IMR-90 (cell line): ENCODE data around the gene FGR. TPM values are rescaled to one million over a fixed set of nuclear protein-coding genes. Genes with fewer than 3 reads are reported as not detected.

Experiments
- ATAC-seq: fragments of 200-7000 bp; cut with Tn5 transposase; 2 replicates; pipeline ENCODE4 v1.9.1; 2020; ENCODE audit warnings: low read depth, mild to moderate bottlenecking, moderate library complexity
- BruUV-seq: library from RNA; stranded (reverse); fragments of 400-500 nt; replicated peaks from 2 replicates; lab custom pipeline; 2021; lab: Mats Ljungman, UMichigan
- CTCF ChIA-PET: fragments of 300-600 bp; formaldehyde crosslinking; extraction: SDS; loops from one replicate; lab custom pipeline; 2021; ENCODE audit warnings: antibody characterized with exemption; lab: Yijun Ruan, JAX
- POLR2A ChIA-PET: fragments of 300-600 bp; sonication (Branson Sonifier 250); formaldehyde crosslinking; loops from one replicate; lab custom pipeline; 2022; ENCODE audit warnings: antibody characterized with exemption; ENCODE audit not compliant: unreplicated experiment; lab: Charles Lee
- DNase-seq: peaks from one replicate; pipeline ENCODE4 v3.0.0; 2013
- H2AFZ ChIP-seq: replicated peaks from 2 replicates; pipeline ENCODE3; 2013; ENCODE audit warnings: low read length, mild to moderate bottlenecking; ENCODE audit not compliant: poor library complexity
- H2AK5ac ChIP-seq: 2 replicates; pipeline ENCODE4 v1.6.1; 2013; ENCODE audit warnings: low read depth, low read length, inconsistent platforms
- H2AK9ac ChIP-seq: replicated peaks from 2 replicates; pipeline ENCODE3; 2013; ENCODE audit warnings: mild to moderate bottlenecking, low read depth, low read length, moderate library complexity; ENCODE audit not compliant: poor library complexity
- H2BK120ac ChIP-seq: 2 replicates; pipeline ENCODE4 v1.6.1; 2013; ENCODE audit warnings: low read depth, low read length, inconsistent platforms
- H2BK15ac ChIP-seq: 3 replicates; pipeline ENCODE4 v1.6.1; 2013; ENCODE audit warnings: low read depth, low read length, inconsistent platforms
- H2BK20ac ChIP-seq: 2 replicates; pipeline ENCODE4 v1.6.1; 2013; ENCODE audit warnings: low read depth, mild to moderate bottlenecking, inconsistent platforms, low read length, moderate library complexity
- H2BK5ac ChIP-seq: 2 replicates; pipeline ENCODE4 v1.6.1; 2013; ENCODE audit warnings: mild to moderate bottlenecking, low read depth, low read length, inconsistent platforms; ENCODE audit not compliant: poor library complexity, severe bottlenecking
- H3K14ac ChIP-seq: replicated peaks from 2 replicates; pipeline ENCODE4 v1.6.1; 2013; ENCODE audit warnings: low read depth, low read length, inconsistent platforms
- H3K18ac ChIP-seq: 2 replicates; pipeline ENCODE4 v1.6.1; 2013; ENCODE audit warnings: low read depth, low read length, control low read depth
- H3K23ac ChIP-seq: 2 replicates; pipeline ENCODE4 v1.6.1; 2013; ENCODE audit warnings: low read depth, low read length, inconsistent platforms
- H3K27ac ChIP-seq: 2 replicates; pipeline ENCODE4 v1.5.1; 2013; ENCODE audit warnings: mild to moderate bottlenecking, control low read depth, low read length; ENCODE audit not compliant: insufficient read depth
- H3K27me3 ChIP-seq: 2 replicates; pipeline ENCODE4 v1.6.1; 2013; ENCODE audit warnings: low read length; ENCODE audit not compliant: control insufficient read depth, insufficient read depth
- H3K36me3 ChIP-seq: 2 replicates; pipeline ENCODE4 v1.6.1; 2013; ENCODE audit warnings: low read length, mixed read lengths; ENCODE audit not compliant: control insufficient read depth, insufficient read depth
- H3K4ac ChIP-seq: 2 replicates; pipeline ENCODE4 v1.6.1; 2013; ENCODE audit warnings: low read depth, low read length, inconsistent platforms
- H3K4me1 ChIP-seq: 2 replicates; pipeline ENCODE4 v1.6.1; 2013; ENCODE audit warnings: low read length, mixed read lengths; ENCODE audit not compliant: control insufficient read depth, insufficient read depth
- H3K4me2 ChIP-seq: 2 replicates; pipeline ENCODE4 v1.6.1; 2013; ENCODE audit warnings: low read depth, mild to moderate bottlenecking, control low read depth, low read length, moderate library complexity
- H3K4me3 ChIP-seq: 2 replicates; pipeline ENCODE4 v1.5.1; 2013; ENCODE audit warnings: low read depth, mild to moderate bottlenecking, control low read depth, low read length, moderate library complexity; ENCODE audit not compliant: insufficient read depth
- H3K56ac ChIP-seq: 2 replicates; pipeline ENCODE4 v1.6.1; 2013; ENCODE audit warnings: low read length, inconsistent platforms; ENCODE audit not compliant: insufficient read depth; ENCODE audit errors: extremely low read depth
- H3K79me1 ChIP-seq, 2 experiments: 2 replicates each; pipeline ENCODE4 v1.6.1; 2013; ENCODE audit warnings: low read length in 2 of 2, inconsistent platforms in 1 of 2, low read depth in 1 of 2
- H3K9ac ChIP-seq: 2 replicates; pipeline ENCODE4 v1.6.1; 2013; ENCODE audit warnings: low read depth, low read length, control low read depth
- H3K9me1 ChIP-seq: 2 replicates; pipeline ENCODE4 v1.6.1; 2013; ENCODE audit warnings: low read length, inconsistent platforms; ENCODE audit not compliant: insufficient read depth
- H3K9me3 ChIP-seq: 2 replicates; pipeline ENCODE4 v1.6.1; 2013; ENCODE audit warnings: low read length; ENCODE audit not compliant: control insufficient read depth, insufficient read depth
- H4K20me1 ChIP-seq: 2 replicates; pipeline ENCODE4 v1.6.1; 2013; ENCODE audit warnings: low read length, inconsistent platforms; ENCODE audit not compliant: insufficient read depth
- H4K5ac ChIP-seq: 2 replicates; pipeline ENCODE4 v1.6.1; 2013; ENCODE audit warnings: mild to moderate bottlenecking, low read depth, low read length, control low read depth
- H4K8ac ChIP-seq, 2 experiments: 2 replicates each; pipeline ENCODE4 v1.6.1; 2013; ENCODE audit warnings: low read depth in 2 of 2, low read length in 2 of 2, control low read depth in 1 of 2, inconsistent platforms in 1 of 2
- H4K91ac ChIP-seq: 2 replicates; pipeline ENCODE4 v1.6.1; 2013; ENCODE audit warnings: low read depth, low read length, inconsistent platforms; ENCODE audit not compliant: insufficient read depth
- BHLHE40 ChIP-seq: fragments of 150-350 bp; IDR thresholded peaks from 2 replicates; pipeline ENCODE4 v1.6.1; 2016; ENCODE audit warnings: mild to moderate bottlenecking, low read depth, low read length
- FOS ChIP-seq: fragments of 150-350 bp; IDR thresholded peaks from 2 replicates; pipeline ENCODE4 v1.6.1; 2016; ENCODE audit warnings: low read depth, low read length
- MXI1 ChIP-seq: IDR thresholded peaks from 2 replicates; pipeline ENCODE4 v1.6.1; 2012; ENCODE audit warnings: low read depth, mild to moderate bottlenecking, low read length, moderate library complexity, borderline replicate concordance
- POLR2A ChIP-seq: IDR thresholded peaks from 2 replicates; pipeline ENCODE4 v1.6.1; 2012; ENCODE audit warnings: mild to moderate bottlenecking, low read depth, low read length
- RAD21 ChIP-seq: IDR thresholded peaks from 2 replicates; pipeline ENCODE4 v1.6.1; 2012; ENCODE audit warnings: low read length, improper control_type of control experiment
- RFX5 ChIP-seq: IDR thresholded peaks from 2 replicates; pipeline ENCODE4 v1.8.0; 2012; ENCODE audit warnings: low read depth, mild to moderate bottlenecking, low read length, moderate library complexity
- SMC3 ChIP-seq: fragments of 150-350 bp; IDR thresholded peaks from 2 replicates; pipeline ENCODE4 v1.6.1; 2016; ENCODE audit warnings: low read depth, mild to moderate bottlenecking, antibody characterized with exemption, low read length, moderate library complexity
- WGBS, 2 experiments: methylation state at CpG; one replicate each; pipeline versions ENCODE4 v1.1.5 to v1.1.7; 2013; ENCODE audit warnings: missing lambda C conversion rate in 2 of 2; ENCODE audit not compliant: insufficient read length in 1 of 2; ENCODE audit errors: extremely low coverage in 2 of 2; 5-methylcytosine and 5-hydroxymethylcytosine counted together
- dilution Hi-C: fragments of 300-500 bp; cut with HindIII; formaldehyde crosslinking; loops from one replicate; pipeline ENCODE4 v1.14.3; 2018; ENCODE audit warnings: low sequenced_read_pairs; ENCODE audit not compliant: unreplicated experiment
- in situ Hi-C: fragments of 300-500 bp; cut with MboI; formaldehyde crosslinking; loops from 3 replicates; pipeline ENCODE4 v1.14.3; 2019; ENCODE audit warnings: low sequenced_read_pairs, inconsistent platforms, mixed read lengths
- intact Hi-C: fragments of 100-400 bp; cut with micrococcal nuclease; formaldehyde crosslinking; loops from 2 replicates; pipeline ENCODE4 v1.10.0; 2022
- polyA plus RNA-seq, 3 experiments: library from polyadenylated mRNA; depleted of rRNA; stranded (reverse); fragments of >200 nt; gene quantifications; 2 replicates each; pipeline ENCODE4 v1.2.3, GENCODE V29; 2012; ENCODE audit warnings: low replicate concordance in 1 of 3
- total RNA-seq: library from RNA; depleted of rRNA; stranded (reverse); fragments of >200 nt; gene quantifications from 2 replicates; pipeline ENCODE4 v1.2.3, GENCODE V29; 2012
- TF ChIP-seq, protein P1 (sequence below): conservative IDR thresholded peaks from 2 replicates; pipeline ENCODE4 v1.5.1; 2012; ENCODE audit warnings: mild to moderate bottlenecking, low read depth, low read length, improper control_type of control experiment
- TF ChIP-seq, protein P2 (sequence below): fragments of 150-350 bp; IDR thresholded peaks from 2 replicates; pipeline ENCODE4 v1.6.1; 2016; ENCODE audit warnings: low read depth, mild to moderate bottlenecking, low read length, moderate library complexity, borderline replicate concordance
- TF ChIP-seq, protein P3 (sequence below): fragments of 150-350 bp; IDR thresholded peaks from 2 replicates; pipeline ENCODE4 v1.6.1; 2017; ENCODE audit warnings: mild to moderate bottlenecking, antibody characterized with exemption, low read length, low read depth

The FGR gene
- total and polyA plus RNA-seq, 2 of the 4 experiments (the other 2 are of a cell fraction) = not detected

- WGBS, 2 experiments = 81% methylated on average over 5 of the region's 5 CpGs; no CpG with 5 or more reads in 1 of the 2 experiments
- Histone ChIP-seq H3K9ac (no peak overlapping the region), H2BK20ac (no peak overlapping the region), H3K4me1 (peaks cover 68% of the 10 kb centered on the region), H3K79me1 (peaks cover 43 to 98% of the 10 kb centered on the region in 2 experiments), H3K4me3 (no peak overlapping the region), H3K4ac (0 out of 2 replicates have a peak overlapping the region, but pooled peaks have one; percentile 8), H3K4me2 (0 out of 2 replicates have a peak overlapping the region, but pooled peaks have one; percentile 16), H2BK15ac (no peak overlapping the region; the same call in 2 of the 3 replicates), H4K20me1 (peaks cover 97% of the 10 kb centered on the region), H2AK9ac (no peak overlapping the region), H3K18ac (no peak overlapping the region), H3K36me3 (peaks cover 3% of the 10 kb centered on the region; the same call in 1 of the 2 replicates), H2AFZ (no peak overlapping the region), H2BK120ac (no peak overlapping the region), H3K27me3 (no peaks in the 10 kb centered on the region), H3K9me1 (peaks cover 34% of the 10 kb centered on the region), H3K23ac (0 out of 2 replicates have a peak overlapping the region, but pooled peaks have one; percentile 34), H3K9me3 (no peaks in the 10 kb centered on the region), H4K8ac (no peak overlapping the region; a peak in 1 of 4 replicates), H2BK5ac (no peak overlapping the region), H4K5ac (no peak overlapping the region), H4K91ac (no peak overlapping the region), H2AK5ac (peak overlapping the region; percentile 30; the same call in 1 of the 2 replicates), H3K14ac (no peak overlapping the region), H3K27ac (no peak overlapping the region), H3K56ac (no peak overlapping the region)
- intact Hi-C loops (no loop called here), dilution Hi-C loops (no loop called here), in situ Hi-C loops (no loop called here)
- ChIA-PET CTCF (interaction anchor here (1.5 kb wide), 1 partner anchor 39 kb away, joined by 5 read pairs; no protein-coding TSS in a partner anchor), POLR2A (no interaction called here)
- BruUV-seq = no TSS peak
- ATAC-seq (no peak), DNase-seq (no peak)
- no peak for TF ChIP-seq RAD21
- no peak for TF ChIP-seq SMC3
- TF ChIP-seq, protein P1, sequence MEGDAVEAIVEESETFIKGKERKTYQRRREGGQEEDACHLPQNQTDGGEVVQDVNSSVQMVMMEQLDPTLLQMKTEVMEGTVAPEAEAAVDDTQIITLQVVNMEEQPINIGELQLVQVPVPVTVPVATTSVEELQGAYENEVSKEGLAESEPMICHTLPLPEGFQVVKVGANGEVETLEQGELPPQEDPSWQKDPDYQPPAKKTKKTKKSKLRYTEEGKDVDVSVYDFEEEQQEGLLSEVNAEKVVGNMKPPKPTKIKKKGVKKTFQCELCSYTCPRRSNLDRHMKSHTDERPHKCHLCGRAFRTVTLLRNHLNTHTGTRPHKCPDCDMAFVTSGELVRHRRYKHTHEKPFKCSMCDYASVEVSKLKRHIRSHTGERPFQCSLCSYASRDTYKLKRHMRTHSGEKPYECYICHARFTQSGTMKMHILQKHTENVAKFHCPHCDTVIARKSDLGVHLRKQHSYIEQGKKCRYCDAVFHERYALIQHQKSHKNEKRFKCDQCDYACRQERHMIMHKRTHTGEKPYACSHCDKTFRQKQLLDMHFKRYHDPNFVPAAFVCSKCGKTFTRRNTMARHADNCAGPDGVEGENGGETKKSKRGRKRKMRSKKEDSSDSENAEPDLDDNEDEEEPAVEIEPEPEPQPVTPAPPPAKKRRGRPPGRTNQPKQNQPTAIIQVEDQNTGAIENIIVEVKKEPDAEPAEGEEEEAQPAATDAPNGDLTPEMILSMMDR = no peak
- no peak for TF ChIP-seq RFX5
- no peak for TF ChIP-seq FOS
- TF ChIP-seq BHLHE40 = no peak
- TF ChIP-seq, protein P2, sequence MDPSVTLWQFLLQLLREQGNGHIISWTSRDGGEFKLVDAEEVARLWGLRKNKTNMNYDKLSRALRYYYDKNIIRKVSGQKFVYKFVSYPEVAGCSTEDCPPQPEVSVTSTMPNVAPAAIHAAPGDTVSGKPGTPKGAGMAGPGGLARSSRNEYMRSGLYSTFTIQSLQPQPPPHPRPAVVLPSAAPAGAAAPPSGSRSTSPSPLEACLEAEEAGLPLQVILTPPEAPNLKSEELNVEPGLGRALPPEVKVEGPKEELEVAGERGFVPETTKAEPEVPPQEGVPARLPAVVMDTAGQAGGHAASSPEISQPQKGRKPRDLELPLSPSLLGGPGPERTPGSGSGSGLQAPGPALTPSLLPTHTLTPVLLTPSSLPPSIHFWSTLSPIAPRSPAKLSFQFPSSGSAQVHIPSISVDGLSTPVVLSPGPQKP = no peak
- TF ChIP-seq MXI1 = no peak
- TF ChIP-seq, protein P3, sequence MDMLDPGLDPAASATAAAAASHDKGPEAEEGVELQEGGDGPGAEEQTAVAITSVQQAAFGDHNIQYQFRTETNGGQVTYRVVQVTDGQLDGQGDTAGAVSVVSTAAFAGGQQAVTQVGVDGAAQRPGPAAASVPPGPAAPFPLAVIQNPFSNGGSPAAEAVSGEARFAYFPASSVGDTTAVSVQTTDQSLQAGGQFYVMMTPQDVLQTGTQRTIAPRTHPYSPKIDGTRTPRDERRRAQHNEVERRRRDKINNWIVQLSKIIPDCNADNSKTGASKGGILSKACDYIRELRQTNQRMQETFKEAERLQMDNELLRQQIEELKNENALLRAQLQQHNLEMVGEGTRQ = no peak
- no peak for TF ChIP-seq POLR2A
Measured at GRCh38 chr1:27595597-27595996, 39.4 kb downstream of the FGR start.
